Caco-2 (cell line): ENCODE results near the gene ABHD14A. TPM values are rescaled to one million over a fixed set of nuclear protein-coding genes. Genes with fewer than 3 reads are reported as not detected.

Source experiments
- BruUV-seq: library from RNA; stranded (reverse); fragments of 400-500 nt; replicated peaks from 2 replicates; lab custom pipeline; 2021; lab: Mats Ljungman, UMichigan
- CTCF ChIA-PET: fragments of 300-600 bp; sonication (Branson Sonifier 250); formaldehyde crosslinking; loops from one replicate; lab custom pipeline; 2022; ENCODE audit warnings: antibody characterized with exemption; lab: Charles Lee
- POLR2A ChIA-PET: fragments of 300-600 bp; sonication (Branson Sonifier 250); formaldehyde crosslinking; loops from one replicate; lab custom pipeline; 2022; ENCODE audit warnings: antibody characterized with exemption; lab: Charles Lee
- DNase-seq, 2 experiments: peaks; one replicate each; pipeline versions ENCODE4 v3.0.0 to v3.0.0-alpha.2; 2020 to 2022
- H3K27me3 ChIP-seq: replicated peaks from 2 replicates; pipeline ENCODE4 v1.6.0; 2011; ENCODE audit warnings: low read length; ENCODE audit not compliant: control insufficient read depth, insufficient read depth
- H3K36me3 ChIP-seq: 2 replicates; pipeline ENCODE4 v1.5.1; 2011; ENCODE audit warnings: low read length; ENCODE audit not compliant: control insufficient read depth, insufficient read depth
- H3K4me1 ChIP-seq: fragments of 250-450 bp; sonication (Bioruptor Pico); 2 replicates; pipeline ENCODE4 v1.5.1; 2020; ENCODE audit warnings: mild to moderate bottlenecking
- H3K4me3 ChIP-seq: 2 replicates; pipeline ENCODE4 v1.5.1; 2011; ENCODE audit warnings: low read depth, mild to moderate bottlenecking, control low read depth, low read length
- H3K9me3 ChIP-seq: fragments of 250-450 bp; sonication (Bioruptor Pico); 2 replicates; pipeline ENCODE4 v1.5.1; 2020; ENCODE audit warnings: mild to moderate bottlenecking, moderate library complexity
- H3K27ac Mint-ChIP-seq: one replicate; pipeline ENCODE4 v1.8.0; 2022; ENCODE audit warnings: mixed read lengths; ENCODE audit not compliant: unreplicated experiment
- H3K27me3 Mint-ChIP-seq: one replicate; pipeline ENCODE4 v1.8.0; 2022; ENCODE audit warnings: mixed read lengths; ENCODE audit not compliant: insufficient read depth, unreplicated experiment
- H3K36me3 Mint-ChIP-seq: one replicate; pipeline ENCODE4 v1.8.0; 2022; ENCODE audit warnings: mild to moderate bottlenecking, mixed read lengths; ENCODE audit not compliant: insufficient read depth, unreplicated experiment
- H3K4me1 Mint-ChIP-seq: one replicate; pipeline ENCODE4 v1.8.0; 2022; ENCODE audit warnings: low read depth, mixed read lengths; ENCODE audit not compliant: unreplicated experiment
- H3K4me3 Mint-ChIP-seq: one replicate; pipeline ENCODE4 v1.8.0; 2022; ENCODE audit warnings: mild to moderate bottlenecking, moderate library complexity, mixed read lengths; ENCODE audit not compliant: unreplicated experiment
- H3K9me3 Mint-ChIP-seq: one replicate; pipeline ENCODE4 v1.8.0; 2022; ENCODE audit warnings: mixed read lengths; ENCODE audit not compliant: unreplicated experiment
- CTCF ChIP-seq, 2 experiments: fragments of 200-600 bp in 1 of 2; IDR thresholded peaks; 1 replicate in 1 of 2; 2 replicates in 1 of 2; pipeline versions ENCODE4 v1.5.1 to v1.8.0; 2011 to 2022; ENCODE audit warnings: antibody characterized with exemption in 1 of 2, control low read depth in 1 of 2, inconsistent platforms in 1 of 2, low read depth in 1 of 2, low read length in 1 of 2, mild to moderate bottlenecking in 1 of 2, moderate library complexity in 1 of 2; ENCODE audit not compliant: insufficient read depth in 1 of 2, severe bottlenecking in 1 of 2, unreplicated experiment in 1 of 2
- intact Hi-C: fragments of 100-400 bp; cut with micrococcal nuclease; formaldehyde crosslinking; loops from one replicate; pipeline ENCODE4 v1.10.0; 2022; ENCODE audit not compliant: unreplicated experiment
- total RNA-seq: library from RNA; stranded (reverse); gene quantifications from 2 replicates; pipeline ENCODE4 v1.2.3, GENCODE V29; 2022

The ABHD14A gene
- total RNA-seq, 1 experiment from 2014 or later = 14.0 TPM

- CTCF ChIA-PET = no interaction called here
- Mint-ChIP-seq H3K27ac (no peak overlapping the region), H3K4me3 (no peak overlapping the region), H3K4me1 (no peaks in the 10 kb centered on the region), H3K9me3 (no peaks in the 10 kb centered on the region), H3K27me3 (no peaks in the 10 kb centered on the region), H3K36me3 (no peaks in the 10 kb centered on the region)
- Histone ChIP-seq H3K36me3 (no peaks in the 10 kb centered on the region), H3K27me3 (no peaks in the 10 kb centered on the region), H3K4me1 (no peaks in the 10 kb centered on the region), H3K9me3 (no peaks in the 10 kb centered on the region), H3K4me3 (no peak overlapping the region)
- DNase-seq = no peak
- BruUV-seq = no TSS peak
- TF ChIP-seq CTCF (IDR thresholded peaks at IDR 0.05; ENCODE audit: insufficient read depth in 1 of 2, low read depth in 1 of 2, low read length in 1 of 2, severe bottlenecking in 1 of 2, unreplicated experiment in 1 of 2) = no peak
- intact Hi-C loops = no loop called here
- POLR2A ChIA-PET = no interaction called here
These were observed 31.9 kb downstream of the ABHD14A start for GRCh38 chr3:52006820-52007133.

GRCh38 chr3:52007291-52007690 lies 32.4 kb downstream of the ABHD14A start:
- DNase-seq = no peak
- no peaks in the 10 kb centered on the region for H3K36me3 ChIP-seq
- no peaks in the 10 kb centered on the region for H3K27me3 ChIP-seq
- no TSS peak for BruUV-seq
- POLR2A ChIA-PET = no interaction called here
- no peak for TF ChIP-seq CTCF (IDR thresholded peaks at IDR 0.05; ENCODE audit: insufficient read depth in 1 of 2, low read depth in 1 of 2, low read length in 1 of 2, severe bottlenecking in 1 of 2, unreplicated experiment in 1 of 2)
- H3K27me3 Mint-ChIP-seq = no peaks in the 10 kb centered on the region
- no peak overlapping the region for H3K27ac Mint-ChIP-seq
- intact Hi-C loops = no loop called here
- H3K9me3 ChIP-seq = no peaks in the 10 kb centered on the region
- no peak overlapping the region for H3K4me3 ChIP-seq
- no peak overlapping the region for H3K4me3 Mint-ChIP-seq
- CTCF ChIA-PET = interaction anchor here (1.0 kb wide), 1 partner anchor 49 kb away, joined by 4 read pairs; the partner anchor contains the start of gene DUSP7
- H3K36me3 Mint-ChIP-seq = no peaks in the 10 kb centered on the region
- H3K9me3 Mint-ChIP-seq = no peaks in the 10 kb centered on the region
- H3K4me1 Mint-ChIP-seq = no peaks in the 10 kb centered on the region
- no peaks in the 10 kb centered on the region for H3K4me1 ChIP-seq

- H3K27ac Mint-ChIP-seq = no peak overlapping the region
- no peaks in the 10 kb centered on the region for H3K27me3 Mint-ChIP-seq
- no peaks in the 10 kb centered on the region for H3K27me3 ChIP-seq
- H3K4me3 ChIP-seq = no peak overlapping the region
- intact Hi-C loops = no loop called here
- TF ChIP-seq CTCF (IDR thresholded peaks at IDR 0.05; ENCODE audit: insufficient read depth in 1 of 2, low read depth in 1 of 2, low read length in 1 of 2, severe bottlenecking in 1 of 2, unreplicated experiment in 1 of 2) = no peak
- H3K9me3 Mint-ChIP-seq = no peaks in the 10 kb centered on the region
- H3K9me3 ChIP-seq = no peaks in the 10 kb centered on the region
- ChIA-PET POLR2A (no interaction called here), CTCF (no interaction called here)
- no peaks in the 10 kb centered on the region for H3K4me1 Mint-ChIP-seq
- no peak overlapping the region for H3K4me3 Mint-ChIP-seq
- BruUV-seq = no TSS peak
- H3K36me3 ChIP-seq = no peaks in the 10 kb centered on the region
- no peaks in the 10 kb centered on the region for H3K36me3 Mint-ChIP-seq
- no peaks in the 10 kb centered on the region for H3K4me1 ChIP-seq
- no peak for DNase-seq
These were observed 35.6 kb downstream of the ABHD14A start for GRCh38 chr3:52010431-52010830.
